HG03097 (cell line): ENCODE data around the gene C1orf198.

Experiments
- ATAC-seq: cut with Tn5 transposase; IDR thresholded peaks from one replicate; pipeline ENCODE4 v1.9.1; 2021; ENCODE audit not compliant: unreplicated experiment, low FRiP score

C1orf198 gene

DNA sequence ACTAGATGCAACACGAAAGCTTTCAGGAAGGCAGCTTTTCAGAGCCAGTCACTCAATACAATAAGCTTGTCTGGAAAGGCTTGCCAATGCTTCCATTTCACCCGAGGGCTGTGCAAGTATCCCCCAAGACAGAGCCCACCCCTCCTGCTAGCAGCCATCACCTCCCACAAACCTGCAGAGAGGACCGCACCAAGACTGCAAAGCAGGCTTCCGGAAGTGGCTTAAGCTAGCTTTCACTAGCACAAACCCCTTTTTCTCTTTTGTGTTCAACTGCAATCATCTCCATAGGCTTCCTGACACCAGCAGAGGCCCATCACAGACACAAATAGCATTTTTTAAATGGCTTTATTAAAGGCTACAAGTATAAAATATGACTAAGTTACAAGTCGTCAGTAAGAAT, 31.5 kb downstream of the C1orf198 start:
- ATAC-seq = no peak

DNA sequence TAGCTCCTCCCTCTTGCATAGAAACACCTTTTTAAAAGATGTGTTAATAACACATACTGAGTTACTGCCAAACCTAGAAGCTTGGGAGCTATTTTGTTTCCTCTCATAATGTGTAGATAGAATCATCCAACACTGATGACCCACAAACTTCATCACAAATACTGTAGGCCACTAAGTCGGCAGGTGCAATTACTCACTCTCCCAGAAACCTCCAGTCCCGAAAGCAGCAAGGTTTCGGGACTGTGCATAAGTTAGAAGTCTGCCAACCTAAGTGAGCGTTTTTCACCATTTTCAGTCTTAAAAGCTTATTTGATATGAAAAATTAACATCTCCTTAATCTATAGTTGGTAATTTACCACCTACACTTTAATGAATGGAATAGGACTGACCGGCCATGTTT, 32.0 kb downstream of the C1orf198 start:
- no peak for ATAC-seq

DNA sequence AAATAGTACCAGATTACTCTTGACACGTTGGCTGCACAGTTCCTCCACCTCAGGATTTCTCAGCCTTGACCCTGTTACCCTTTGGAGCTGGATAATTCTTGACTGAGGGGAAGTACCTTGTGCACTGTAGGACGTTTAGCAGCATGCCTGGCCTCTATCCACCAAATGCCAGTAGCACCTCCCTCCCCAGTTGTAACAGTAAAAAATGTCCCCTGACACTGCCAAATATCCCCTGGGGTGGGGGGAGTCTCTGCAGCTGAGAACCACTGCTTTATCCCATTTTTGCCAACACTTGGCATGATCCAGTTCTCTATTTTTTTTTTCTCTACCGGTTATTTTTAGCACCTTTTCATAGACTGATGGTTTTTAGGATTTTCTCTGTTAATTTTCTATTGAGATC, 34.0 kb downstream of the C1orf198 start:
- no peak for ATAC-seq

DNA sequence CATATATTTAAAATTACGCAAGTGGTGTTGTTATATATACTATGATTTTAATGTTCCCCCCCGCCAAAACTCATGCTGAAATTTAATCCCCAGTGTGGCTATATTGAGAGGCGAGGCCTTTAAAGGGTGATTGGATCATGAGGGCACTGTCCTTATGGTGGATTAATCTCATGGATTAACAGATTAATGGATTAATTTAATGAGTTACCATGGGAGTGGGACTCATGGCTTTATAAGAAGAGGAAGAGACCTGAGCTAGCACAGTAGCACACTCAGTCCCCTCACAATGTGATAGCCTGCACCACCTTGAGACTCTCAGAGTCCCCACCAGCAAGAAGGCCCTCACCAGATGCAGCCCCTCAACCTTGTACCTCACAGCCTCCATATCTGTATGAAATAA, 34.8 kb downstream of the C1orf198 start:
- ATAC-seq = no peak

- ATAC-seq = no peak
These were observed 35.8 kb downstream of the C1orf198 start for GRCh38 chr1:230832476-230832875.

- ATAC-seq = no peak
These were observed 36.5 kb downstream of the C1orf198 start for GRCh38 chr1:230831771-230832170.

DNA sequence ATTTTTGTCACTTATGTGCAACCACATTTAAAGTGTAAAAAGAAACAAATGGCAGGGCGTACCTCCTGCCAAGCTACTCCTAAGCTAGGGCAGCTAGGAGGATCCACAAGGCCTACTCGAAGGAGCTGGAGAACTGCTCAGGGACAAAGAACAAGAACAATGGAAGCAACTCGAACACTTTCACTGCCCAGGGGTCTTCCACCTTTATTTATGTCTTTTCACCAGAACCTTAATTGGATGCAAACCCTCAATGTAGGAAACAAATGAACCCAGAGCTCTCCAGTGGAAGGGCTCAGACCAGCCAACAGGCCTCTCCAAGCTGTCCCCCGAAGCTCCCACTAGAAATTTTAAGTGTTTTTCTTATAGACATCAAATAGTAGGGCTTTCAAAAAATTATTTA, 39.9 kb downstream of the C1orf198 start:
- ATAC-seq = no peak

DNA sequence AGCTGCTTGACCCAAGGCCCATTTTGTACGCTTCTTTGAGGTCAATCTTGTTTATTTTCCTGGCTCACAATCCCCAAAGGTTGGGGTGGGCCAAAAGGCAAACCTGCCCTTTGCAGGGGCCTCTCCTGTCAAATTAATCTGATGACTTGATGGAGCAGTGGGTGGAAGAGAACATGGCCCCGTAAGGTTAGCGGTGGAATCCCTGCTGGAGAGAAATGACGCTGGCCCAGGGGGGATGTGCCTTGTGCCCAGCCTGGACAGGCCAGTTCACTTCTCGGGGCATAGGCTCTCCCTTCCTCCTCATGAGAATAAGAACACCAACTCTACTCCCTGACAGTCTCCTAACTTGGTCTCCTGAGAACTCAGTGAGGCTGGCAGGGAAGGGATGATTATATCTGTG, 40.5 kb downstream of the C1orf198 start:
- ATAC-seq = no peak

DNA sequence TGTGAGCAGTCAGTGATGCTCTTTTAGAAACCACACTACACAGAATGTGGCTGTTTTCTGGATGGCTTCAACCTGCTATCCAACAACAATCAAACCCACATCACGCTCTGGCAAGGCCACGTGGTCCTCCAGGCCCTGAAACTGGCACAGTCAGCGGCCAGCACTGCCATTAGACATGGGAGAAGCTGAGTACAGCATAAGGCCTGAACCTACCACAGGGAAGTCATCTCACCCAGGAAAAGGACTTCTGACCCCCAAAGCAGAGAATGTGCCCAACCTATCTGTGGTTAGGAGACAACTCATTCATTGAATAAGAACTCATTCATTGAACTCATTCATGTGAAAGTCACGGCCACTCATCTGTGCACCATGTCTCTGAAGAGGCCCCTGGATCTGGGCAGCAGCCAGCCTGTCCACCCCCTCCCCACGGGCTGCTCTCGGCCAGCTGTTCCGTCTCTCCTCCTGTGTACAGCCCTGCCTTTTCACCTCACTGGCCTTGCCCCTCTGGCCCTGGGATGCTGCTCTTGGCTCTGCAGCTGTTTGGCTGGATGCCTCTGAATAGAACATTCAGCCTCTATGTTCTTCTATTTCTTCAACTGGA, 41.1 kb downstream of the C1orf198 start:
- ATAC-seq = no peak

DNA sequence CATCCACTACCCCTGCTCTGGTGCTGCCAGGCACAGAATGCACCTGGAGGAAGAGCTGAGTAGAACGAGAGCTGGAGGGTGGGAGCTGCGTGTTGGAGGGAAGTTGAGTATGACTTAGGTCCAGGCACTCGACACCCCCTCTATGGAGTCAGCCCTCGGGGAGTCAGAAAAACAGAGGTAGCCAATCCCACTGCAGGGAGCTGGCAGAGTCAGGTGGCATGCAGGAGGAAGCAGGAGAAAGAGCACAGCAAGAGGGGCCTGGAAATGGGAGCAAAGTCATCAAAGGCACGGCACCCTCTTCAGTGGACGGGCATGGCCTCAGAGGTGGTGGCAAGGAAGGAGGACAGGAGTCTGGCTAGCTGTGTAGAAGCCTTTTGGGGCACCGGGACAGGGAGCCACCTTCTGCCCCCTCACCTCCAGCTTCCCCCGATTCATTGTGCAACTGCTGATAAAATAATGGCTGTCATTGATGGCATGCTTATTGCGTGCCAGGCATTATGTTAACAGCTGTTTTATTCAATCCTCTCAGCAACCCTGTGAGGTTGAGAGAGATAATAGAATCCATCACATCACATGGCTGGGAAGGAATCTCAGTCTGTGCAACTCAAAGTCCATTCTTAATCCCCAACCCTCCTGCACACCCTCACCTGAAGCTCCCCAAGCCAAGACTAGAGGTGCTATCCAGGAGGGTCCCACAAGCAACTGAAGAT, 42.0 kb downstream of the C1orf198 start:
- no peak for ATAC-seq

- no peak for ATAC-seq
These were observed 42.6 kb downstream of the C1orf198 start for GRCh38 chr1:230825761-230826160.

GRCh38 chr1:230824919-230825721, 43.2 kb downstream of the C1orf198 start:
- ATAC-seq = no peak

GRCh38 chr1:230824551-230824918, 43.8 kb downstream of the C1orf198 start:
- ATAC-seq = no peak

DNA sequence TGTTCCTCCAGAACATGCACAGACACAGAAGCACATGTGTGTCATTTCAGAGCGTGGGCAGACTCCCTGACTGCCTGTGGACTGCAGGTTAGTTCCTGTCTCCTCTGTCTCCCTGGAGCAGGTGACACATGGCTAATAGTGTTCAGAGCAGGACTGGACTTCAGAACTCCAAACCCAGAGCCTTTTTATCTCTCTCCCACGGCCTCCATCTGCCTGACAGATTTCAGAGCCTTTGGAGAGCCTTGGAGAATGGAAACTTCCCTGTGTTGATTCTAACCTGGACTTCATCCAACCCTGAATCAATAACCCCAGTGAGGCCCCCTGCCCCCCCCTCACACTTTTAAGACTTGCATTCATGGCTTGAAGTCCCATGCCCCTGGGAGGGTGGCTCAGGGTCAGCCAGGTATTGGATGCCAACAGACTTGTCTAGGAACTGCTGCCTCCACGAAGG, 44.4 kb downstream of the C1orf198 start:
- ATAC-seq = no peak

- ATAC-seq = no peak
These were observed 44.9 kb downstream of the C1orf198 start for GRCh38 chr1:230823426-230823825.

DNA sequence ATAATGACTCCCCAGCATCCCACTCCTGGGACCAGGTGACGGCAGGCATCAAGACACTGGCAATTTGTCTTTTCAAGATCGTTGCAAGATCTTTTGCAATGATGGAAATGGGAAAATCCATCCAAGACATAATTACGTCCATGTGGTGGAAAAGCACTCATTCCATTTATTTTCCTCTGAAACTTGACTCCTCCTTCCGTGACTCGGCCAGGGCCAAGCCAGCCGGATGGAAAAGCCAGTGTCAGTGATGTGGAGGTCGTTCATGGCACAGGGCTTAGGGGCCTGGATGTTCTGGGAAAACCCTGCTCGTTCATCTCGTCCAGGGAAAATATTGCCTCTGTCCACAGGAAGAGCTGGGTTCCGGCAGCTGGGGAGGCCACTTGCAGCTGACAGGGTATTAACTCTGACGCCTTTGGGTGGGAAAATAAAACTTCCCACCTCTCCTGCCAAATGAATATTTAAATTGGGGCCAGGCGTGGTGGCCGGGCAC, 46.2 kb downstream of the C1orf198 start:
- no peak for ATAC-seq

DNA sequence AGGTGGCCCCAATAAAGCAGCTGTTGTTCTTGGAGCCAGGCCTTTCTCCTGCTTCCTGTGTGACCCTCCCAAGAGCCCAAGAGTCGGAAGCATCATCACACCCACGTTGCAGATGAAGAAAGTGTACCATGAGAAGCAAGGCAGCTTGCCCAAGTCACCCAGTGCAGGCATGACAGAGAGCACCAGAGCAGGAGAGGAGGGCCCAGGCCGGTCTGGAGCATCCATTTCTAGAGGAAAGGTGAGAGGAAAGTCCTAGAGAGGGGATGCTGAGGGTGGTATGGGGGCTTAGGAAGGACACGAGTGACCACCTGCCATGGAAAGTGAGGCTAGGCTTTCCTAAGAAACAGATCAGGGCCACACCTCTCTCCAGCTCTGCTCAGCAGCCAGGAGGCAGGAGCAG, 47.0 kb downstream of the C1orf198 start:
- ATAC-seq = no peak

DNA sequence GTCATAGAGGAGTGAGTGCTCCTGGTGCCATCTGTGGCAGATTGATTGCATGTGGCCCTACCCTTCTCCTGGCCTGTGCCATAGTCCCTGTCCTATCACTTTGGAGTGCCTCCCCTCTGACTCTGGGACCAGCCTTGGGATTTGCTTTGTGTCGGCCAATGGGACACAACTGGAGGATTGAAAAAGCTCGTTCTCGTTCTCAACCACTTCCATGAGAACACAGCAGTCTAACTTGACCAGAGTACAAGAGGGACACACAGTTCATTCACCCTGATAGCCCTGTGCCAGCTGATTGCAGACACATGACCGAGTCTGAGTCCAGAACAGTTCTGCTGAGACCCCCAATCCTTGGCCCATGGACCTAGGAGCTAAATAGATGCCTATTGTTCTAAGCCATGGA, 47.8 kb downstream of the C1orf198 start:
- ATAC-seq = no peak

DNA sequence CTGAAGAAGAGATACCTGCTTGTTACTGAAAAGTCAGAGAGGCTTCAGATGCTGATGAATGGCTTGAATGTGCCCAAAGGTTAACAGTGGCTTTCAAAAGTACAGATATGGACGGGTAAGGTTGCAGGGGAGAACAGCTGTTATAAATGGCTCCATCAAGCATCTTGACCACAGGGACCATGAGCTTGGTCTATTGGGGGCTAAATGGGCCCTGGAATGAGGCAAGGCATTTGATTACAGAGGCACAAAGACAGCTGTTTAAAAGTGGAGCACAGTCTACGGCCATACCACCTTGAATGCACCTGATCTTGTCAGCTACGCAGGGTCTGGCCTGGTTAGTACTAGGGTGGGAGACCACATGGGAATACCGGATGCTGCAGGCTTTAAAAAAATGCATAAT, 48.3 kb downstream of the C1orf198 start:
- ATAC-seq = no peak

DNA sequence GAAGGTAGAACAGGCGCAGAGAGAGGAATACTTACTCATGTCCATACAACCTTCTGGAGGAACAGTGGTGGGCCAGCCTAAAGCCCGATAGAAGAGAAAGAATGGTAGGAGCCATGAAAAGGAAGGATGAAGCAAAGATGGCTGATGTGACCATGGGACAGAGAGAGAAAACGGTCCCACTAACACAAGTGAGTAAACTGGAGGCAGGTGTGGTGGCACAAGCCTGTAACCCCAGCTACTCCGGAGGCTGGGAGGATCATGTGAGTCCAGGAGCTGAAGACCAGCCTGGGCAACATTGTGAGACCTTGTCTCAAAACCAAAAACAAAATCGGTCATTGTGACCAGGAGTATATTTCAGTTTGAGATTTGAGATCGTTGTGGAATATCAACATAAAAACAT, 49.4 kb downstream of the C1orf198 start:
- no peak for ATAC-seq

DNA sequence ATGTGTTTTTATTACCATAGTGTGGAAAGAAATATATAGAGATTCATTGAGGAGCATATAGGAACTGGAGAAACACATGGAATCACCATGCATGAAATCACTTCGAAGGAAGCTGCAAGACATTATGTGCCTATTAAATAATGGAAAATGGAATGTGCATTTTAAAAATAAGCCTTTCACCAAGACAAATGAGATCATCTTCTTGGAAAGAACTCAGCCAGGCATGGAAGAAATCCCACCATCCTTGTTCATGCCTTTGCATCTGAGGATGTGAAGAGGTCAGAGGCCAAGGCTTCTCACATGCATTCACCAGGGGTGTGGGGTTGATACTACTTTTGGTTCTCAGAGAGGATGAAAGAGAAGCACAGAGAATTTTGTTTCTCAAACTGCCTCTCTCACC, 50.0 kb downstream of the C1orf198 start:
- no peak for ATAC-seq

- ATAC-seq = no peak
These were observed 52.3 kb downstream of the C1orf198 start for GRCh38 chr1:230816018-230816417.
